WTC11 (cell line): Measurements from ENCODE around the gene DNAJB8. TPM values are rescaled to one million over a fixed set of nuclear protein-coding genes. Genes with fewer than 3 reads are reported as not detected.

Source experiments
- ATAC-seq: fragments of 200-7000 bp; cut with Tn5 transposase; 2 replicates; pipeline ENCODE4 v1.10.0; 2021; ENCODE audit warnings: mild to moderate bottlenecking, moderate library complexity
- CTCF ChIA-PET: fragments of 300-600 bp; sonication (Branson Sonifier 250); formaldehyde crosslinking; loops from one replicate; lab custom pipeline; 2021; ENCODE audit warnings: antibody characterized with exemption; lab: Charles Lee
- POLR2A ChIA-PET: fragments of 350-600 bp; sonication (Branson Sonifier 250); formaldehyde crosslinking; loops from one replicate; lab custom pipeline; 2021; ENCODE audit warnings: antibody characterized with exemption; lab: Charles Lee
- DNase-seq: peaks from one replicate; pipeline ENCODE4 v3.0.0; 2021; ENCODE audit warnings: low spot score
- H3K27ac Mint-ChIP-seq: 2 replicates; pipeline ENCODE4 v1.8.0; 2021; ENCODE audit warnings: mixed read lengths
- H3K27me3 Mint-ChIP-seq: 2 replicates; pipeline ENCODE4 v1.8.0; 2021; ENCODE audit warnings: low read depth, mild to moderate bottlenecking, moderate library complexity, mixed read lengths
- H3K36me3 Mint-ChIP-seq: 2 replicates; pipeline ENCODE4 v1.8.0; 2021; ENCODE audit warnings: mixed read lengths
- H3K4me1 Mint-ChIP-seq: 2 replicates; pipeline ENCODE4 v1.8.0; 2022; ENCODE audit warnings: mixed read lengths
- H3K4me3 Mint-ChIP-seq: 2 replicates; pipeline ENCODE4 v1.8.0; 2021; ENCODE audit warnings: mild to moderate bottlenecking, moderate library complexity, mixed read lengths
- H3K9me3 Mint-ChIP-seq: 2 replicates; pipeline ENCODE4 v1.8.0; 2021; ENCODE audit warnings: mixed read lengths
- ATF2 ChIP-seq: sonication (generic); formaldehyde crosslinking; IDR thresholded peaks from 2 replicates; pipeline ENCODE4 v1.8.1; 2022; ENCODE audit warnings: low read depth, missing genetic modification reagents, borderline replicate concordance
- ATF6 ChIP-seq: sonication (generic); formaldehyde crosslinking; IDR thresholded peaks from 2 replicates; pipeline ENCODE4 v1.8.1; 2023; ENCODE audit warnings: mild to moderate bottlenecking, missing genetic modification reagents
- CBFB ChIP-seq: sonication (generic); formaldehyde crosslinking; IDR thresholded peaks from 2 replicates; pipeline ENCODE4 v1.8.1; 2022; ENCODE audit warnings: mild to moderate bottlenecking, low read depth, missing genetic modification reagents
- CREM ChIP-seq: sonication (generic); formaldehyde crosslinking; IDR thresholded peaks from 2 replicates; pipeline ENCODE4 v1.8.1; 2022; ENCODE audit warnings: mild to moderate bottlenecking, missing genetic modification reagents, moderate library complexity
- EMX1 ChIP-seq: fragments of 250-450 bp; sonication (Bioruptor Pico); IDR thresholded peaks from 2 replicates; pipeline ENCODE4 v1.8.0; 2021; ENCODE audit warnings: mild to moderate bottlenecking
- FOXK1 ChIP-seq: sonication (generic); formaldehyde crosslinking; IDR thresholded peaks from 2 replicates; pipeline ENCODE4 v1.8.0; 2022; ENCODE audit warnings: mild to moderate bottlenecking, moderate library complexity, missing genetic modification reagents
- IRF2 ChIP-seq: sonication (generic); formaldehyde crosslinking; IDR thresholded peaks from 2 replicates; pipeline ENCODE4 v1.8.0; 2022; ENCODE audit warnings: low read depth, missing genetic modification reagents, borderline replicate concordance
- JUN ChIP-seq: sonication (generic); formaldehyde crosslinking; IDR thresholded peaks from 2 replicates; pipeline ENCODE4 v1.8.0; 2023; ENCODE audit warnings: mild to moderate bottlenecking, missing genetic modification reagents
- MXD4 ChIP-seq: fragments of 250-450 bp; sonication (Bioruptor Pico); IDR thresholded peaks from 2 replicates; pipeline ENCODE4 v1.8.0; 2021; ENCODE audit warnings: mild to moderate bottlenecking, moderate library complexity, borderline replicate concordance
- NFATC4 ChIP-seq: fragments of 250-450 bp; sonication (Bioruptor Pico); IDR thresholded peaks from 2 replicates; pipeline ENCODE4 v1.9.0; 2021; ENCODE audit warnings: mild to moderate bottlenecking
- NFE2L1 ChIP-seq: sonication (generic); formaldehyde crosslinking; IDR thresholded peaks from 2 replicates; pipeline ENCODE4 v1.8.1; 2023; ENCODE audit warnings: missing genetic modification reagents
- RELA ChIP-seq: sonication (generic); formaldehyde crosslinking; IDR thresholded peaks from 2 replicates; pipeline ENCODE4 v1.8.1; 2022; ENCODE audit warnings: missing genetic modification reagents, mild to moderate bottlenecking, borderline replicate concordance
- SMAD3 ChIP-seq: sonication (generic); formaldehyde crosslinking; IDR thresholded peaks from 2 replicates; pipeline ENCODE4 v1.8.0; 2022; ENCODE audit warnings: missing genetic modification reagents, mild to moderate bottlenecking, borderline replicate concordance
- STAT6 ChIP-seq: sonication (generic); formaldehyde crosslinking; conservative IDR thresholded peaks from 2 replicates; pipeline ENCODE4 v1.8.1; 2023; ENCODE audit warnings: mild to moderate bottlenecking, low read depth, missing genetic modification reagents, moderate library complexity
- TEAD4 ChIP-seq: sonication (generic); formaldehyde crosslinking; IDR thresholded peaks from 2 replicates; pipeline ENCODE4 v1.8.0; 2022; ENCODE audit warnings: mild to moderate bottlenecking, missing genetic modification reagents
- USF1 ChIP-seq: sonication (generic); formaldehyde crosslinking; IDR thresholded peaks from 2 replicates; pipeline ENCODE4 v1.8.0; 2022; ENCODE audit warnings: mild to moderate bottlenecking, missing genetic modification reagents
- total RNA-seq: library from RNA; stranded (reverse); gene quantifications from 3 replicates; pipeline ENCODE4 v1.2.3, GENCODE V29; 2021
- TF ChIP-seq, protein P1 (sequence below): sonication (generic); formaldehyde crosslinking; IDR thresholded peaks from 2 replicates; pipeline ENCODE4 v1.8.1; 2022; ENCODE audit warnings: mild to moderate bottlenecking, missing genetic modification reagents, moderate library complexity, borderline replicate concordance
- TF ChIP-seq, protein P2 (sequence below): sonication (generic); formaldehyde crosslinking; IDR thresholded peaks from 2 replicates; pipeline ENCODE4 v1.8.1; 2023; ENCODE audit warnings: mild to moderate bottlenecking, missing genetic modification reagents, moderate library complexity
- TF ChIP-seq, protein P3 (sequence below): sonication (generic); formaldehyde crosslinking; conservative IDR thresholded peaks from 2 replicates; pipeline ENCODE4 v1.8.1; 2022; ENCODE audit warnings: mild to moderate bottlenecking, missing genetic modification reagents

The DNAJB8 gene
- total RNA-seq, 1 experiment from 2014 or later, result not detected

DNA sequence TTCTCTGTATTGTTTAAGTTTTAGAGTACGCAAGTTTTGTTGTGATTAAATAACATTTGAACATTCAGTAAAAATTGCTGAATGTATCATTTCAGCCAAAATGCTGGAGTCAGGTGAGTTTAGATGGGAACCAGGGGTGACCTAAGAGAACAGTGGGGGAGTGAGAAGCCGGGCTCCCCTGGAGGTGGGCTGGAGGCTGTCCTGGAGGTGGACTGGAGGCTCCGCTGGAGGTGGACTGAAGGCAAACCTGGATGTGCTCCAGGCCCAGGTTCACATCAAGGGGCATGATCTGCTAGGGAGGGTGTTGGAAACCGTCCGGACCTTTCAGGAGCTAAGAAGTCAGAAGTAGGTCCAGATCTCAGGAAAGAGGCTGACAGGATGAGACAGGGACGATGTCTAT, 23.7 kb downstream of the DNAJB8 start:
- no peak overlapping the region for H3K27ac Mint-ChIP-seq
- H3K4me3 Mint-ChIP-seq, result no peak overlapping the region
- DNase-seq, result no peak
- no peak for ATAC-seq
- POLR2A ChIA-PET, result no interaction called here
- H3K4me1 Mint-ChIP-seq, result peaks cover 7% of the 10 kb centered on the region; the same call in 1 of the 2 replicates
- TF ChIP-seq, protein P1, sequence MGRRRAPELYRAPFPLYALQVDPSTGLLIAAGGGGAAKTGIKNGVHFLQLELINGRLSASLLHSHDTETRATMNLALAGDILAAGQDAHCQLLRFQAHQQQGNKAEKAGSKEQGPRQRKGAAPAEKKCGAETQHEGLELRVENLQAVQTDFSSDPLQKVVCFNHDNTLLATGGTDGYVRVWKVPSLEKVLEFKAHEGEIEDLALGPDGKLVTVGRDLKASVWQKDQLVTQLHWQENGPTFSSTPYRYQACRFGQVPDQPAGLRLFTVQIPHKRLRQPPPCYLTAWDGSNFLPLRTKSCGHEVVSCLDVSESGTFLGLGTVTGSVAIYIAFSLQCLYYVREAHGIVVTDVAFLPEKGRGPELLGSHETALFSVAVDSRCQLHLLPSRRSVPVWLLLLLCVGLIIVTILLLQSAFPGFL (CRISPR knock-in tag), result no peak
- TF ChIP-seq CREM (no peak), TEAD4 (CRISPR knock-in tag) (no peak), ATF6 (no peak), ATF2 (CRISPR knock-in tag) (no peak), USF1 (CRISPR knock-in tag) (no peak), JUN (CRISPR knock-in tag) (no peak), RELA (CRISPR knock-in tag) (no peak)
- TF ChIP-seq, protein P2, sequence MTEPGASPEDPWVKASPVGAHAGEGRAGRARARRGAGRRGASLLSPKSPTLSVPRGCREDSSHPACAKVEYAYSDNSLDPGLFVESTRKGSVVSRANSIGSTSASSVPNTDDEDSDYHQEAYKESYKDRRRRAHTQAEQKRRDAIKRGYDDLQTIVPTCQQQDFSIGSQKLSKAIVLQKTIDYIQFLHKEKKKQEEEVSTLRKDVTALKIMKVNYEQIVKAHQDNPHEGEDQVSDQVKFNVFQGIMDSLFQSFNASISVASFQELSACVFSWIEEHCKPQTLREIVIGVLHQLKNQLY (CRISPR knock-in tag), result no peak
- TF ChIP-seq, all 79 proteins: peak for 0
- CTCF ChIA-PET, result interaction anchor here (1.4 kb wide), 2 partner anchors 55 to 142 kb away, joined by 3 to 4 read pairs; no protein-coding TSS in a partner anchor
- Mint-ChIP-seq H3K27me3 (peaks cover 33% of the 10 kb centered on the region), H3K36me3 (no peaks in the 10 kb centered on the region), H3K9me3 (peaks cover 25% of the 10 kb centered on the region)

DNA sequence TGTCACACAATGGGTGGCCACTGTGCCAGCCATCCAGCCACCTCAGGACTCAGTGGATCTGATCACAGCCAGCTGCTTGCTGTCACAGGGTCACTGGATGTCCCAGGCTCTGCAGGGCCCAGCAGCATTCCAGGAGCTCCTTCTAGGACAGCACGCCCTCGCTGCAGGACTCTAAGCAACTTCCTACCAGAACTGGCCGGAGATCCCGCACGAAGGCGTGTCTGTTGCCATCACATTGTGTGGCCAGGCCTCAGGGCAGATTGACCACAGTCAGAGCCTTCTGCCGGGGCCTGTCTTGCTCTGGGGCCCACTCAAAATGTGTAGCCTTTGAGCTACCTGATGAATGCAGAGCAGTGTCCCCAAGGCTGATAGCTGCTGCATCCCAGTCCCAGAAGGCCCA, 24.6 kb downstream of the DNAJB8 start:
- H3K4me3 Mint-ChIP-seq, result no peak overlapping the region
- ChIA-PET POLR2A (no interaction called here), CTCF (interaction anchor here (1.4 kb wide), 2 partner anchors 56 to 143 kb away, joined by 3 to 4 read pairs; no protein-coding TSS in a partner anchor)
- DNase-seq (no peak), ATAC-seq (no peak)
- H3K36me3 Mint-ChIP-seq, result no peaks in the 10 kb centered on the region
- TF ChIP-seq FOXK1 (CRISPR knock-in tag) (no peak), CBFB (CRISPR knock-in tag) (no peak), STAT6 (no peak), MXD4 (CRISPR knock-in tag) (no peak), IRF2 (CRISPR knock-in tag) (no peak), NFE2L1 (no peak), EMX1 (no peak), NFATC4 (CRISPR knock-in tag) (no peak), SMAD3 (CRISPR knock-in tag) (no peak)
- TF ChIP-seq, protein P3, sequence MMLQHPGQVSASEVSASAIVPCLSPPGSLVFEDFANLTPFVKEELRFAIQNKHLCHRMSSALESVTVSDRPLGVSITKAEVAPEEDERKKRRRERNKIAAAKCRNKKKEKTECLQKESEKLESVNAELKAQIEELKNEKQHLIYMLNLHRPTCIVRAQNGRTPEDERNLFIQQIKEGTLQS (CRISPR knock-in tag), result no peak
- H3K9me3 Mint-ChIP-seq, result peaks cover 22% of the 10 kb centered on the region
- H3K27ac Mint-ChIP-seq, result no peak overlapping the region
- peaks cover 30% of the 10 kb centered on the region for H3K27me3 Mint-ChIP-seq
- peaks cover 7% of the 10 kb centered on the region; the same call in 1 of the 2 replicates for H3K4me1 Mint-ChIP-seq
